GM21381 (cell line): ENCODE measurements around the gene CBLN3.

Experiments
- ATAC-seq: cut with Tn5 transposase; IDR thresholded peaks from one replicate; pipeline ENCODE4 v1.9.1; 2021; ENCODE audit warnings: mild to moderate bottlenecking, moderate library complexity; ENCODE audit not compliant: unreplicated experiment

CBLN3 gene

GRCh38 chr14:24439830-24440605, 10.6 kb upstream of the CBLN3 start:
- ATAC-seq, result no peak

- ATAC-seq, result no peak
These were observed 9.8 kb upstream of the CBLN3 start for GRCh38 chr14:24439257-24439656.

- ATAC-seq, result no peak
These were observed 9.0 kb upstream of the CBLN3 start for GRCh38 chr14:24438223-24439097.

GRCh38 chr14:24437736-24438067, 8.2 kb upstream of the CBLN3 start:
- no peak for ATAC-seq

GRCh38 chr14:24437020-24437735, 7.7 kb upstream of the CBLN3 start:
- no peak for ATAC-seq

GRCh38 chr14:24436355-24437019, 7.0 kb upstream of the CBLN3 start:
- no peak for ATAC-seq

GRCh38 chr14:24435998-24436354, 6.5 kb upstream of the CBLN3 start:
- no peak for ATAC-seq

GRCh38 chr14:24435192-24435810, 5.8 kb upstream of the CBLN3 start:
- no peak for ATAC-seq

GRCh38 chr14:24434676-24435075, 5.2 kb upstream of the CBLN3 start:
- no peak for ATAC-seq

GRCh38 chr14:24434036-24434435, 4.6 kb upstream of the CBLN3 start:
- no peak for ATAC-seq

GRCh38 chr14:24432259-24433131, 3.0 kb upstream of the CBLN3 start:
- ATAC-seq, result no peak

- peak; percentile 45 for ATAC-seq
These were observed 2.2 kb upstream of the CBLN3 start for GRCh38 chr14:24431569-24432258.

- no peak for ATAC-seq
These were observed 1.5 kb upstream of the CBLN3 start for GRCh38 chr14:24430682-24431568.

GRCh38 chr14:24430143-24430681, 744 bp upstream of the CBLN3 start:
- peak; percentile 64 for ATAC-seq

- no peak for ATAC-seq
These were observed 657 bp downstream of the CBLN3 start for GRCh38 chr14:24428628-24429394.

GRCh38 chr14:24427537-24428508, 1.6 kb downstream of the CBLN3 start:
- ATAC-seq, result no peak
